ENCODE measurements around the gene NETO1.

DNA sequence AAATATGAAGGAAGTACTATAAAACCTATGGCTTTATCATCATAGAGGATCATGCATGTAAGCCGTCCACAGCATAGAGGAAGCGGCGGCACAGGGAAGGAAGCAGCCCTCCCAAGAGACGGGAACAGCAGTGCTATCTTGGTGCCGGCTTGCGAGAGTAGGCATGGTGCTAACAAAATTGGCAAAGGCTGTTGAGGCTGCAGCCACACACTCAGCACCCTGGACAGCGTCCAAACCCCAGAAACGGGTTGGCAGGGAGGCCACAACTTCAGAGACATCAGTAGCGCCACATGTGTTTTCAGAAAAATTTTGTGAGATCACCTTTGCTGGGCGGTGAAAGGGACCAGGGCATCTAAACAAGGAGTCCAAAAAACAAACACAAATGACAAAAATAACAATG lies 37.7 kb downstream of the NETO1 start:
- TF ChIP-seq PAX5 (IDR thresholded peaks at IDR 0.05; ENCODE audit: insufficient read depth, low read length, severe bottlenecking) = no peak
- TF ChIP-seq POLR2A (IDR thresholded peaks at IDR 0.05; ENCODE audit: low read depth, low read length) = no peak
- TF ChIP-seq TAF1 (IDR thresholded peaks at IDR 0.05; ENCODE audit: low read depth, low read length) = no peak
- TF ChIP-seq POLR2AphosphoS5 (IDR thresholded peaks at IDR 0.05; ENCODE audit: low read depth, low read length) = no peak
- TF ChIP-seq SPI1 (IDR thresholded peaks at IDR 0.05; ENCODE audit: low read depth, low read length) = no peak

Data from GM12891 (cell line).